NCI-H774 (cell line): ENCODE measurements around the gene C5orf47.
A peak's percentile ranks its signal among the peaks of the same experiment; 100 is the strongest.

ENCODE experiments used
- DNase-seq: peaks from one replicate; lab custom pipeline; 2025; lab: John Stamatoyannopoulos, UW

Gene C5orf47

GRCh38 chr5:173970878-173971650, 17.9 kb upstream of the C5orf47 start:
- no peak for DNase-seq

DNA sequence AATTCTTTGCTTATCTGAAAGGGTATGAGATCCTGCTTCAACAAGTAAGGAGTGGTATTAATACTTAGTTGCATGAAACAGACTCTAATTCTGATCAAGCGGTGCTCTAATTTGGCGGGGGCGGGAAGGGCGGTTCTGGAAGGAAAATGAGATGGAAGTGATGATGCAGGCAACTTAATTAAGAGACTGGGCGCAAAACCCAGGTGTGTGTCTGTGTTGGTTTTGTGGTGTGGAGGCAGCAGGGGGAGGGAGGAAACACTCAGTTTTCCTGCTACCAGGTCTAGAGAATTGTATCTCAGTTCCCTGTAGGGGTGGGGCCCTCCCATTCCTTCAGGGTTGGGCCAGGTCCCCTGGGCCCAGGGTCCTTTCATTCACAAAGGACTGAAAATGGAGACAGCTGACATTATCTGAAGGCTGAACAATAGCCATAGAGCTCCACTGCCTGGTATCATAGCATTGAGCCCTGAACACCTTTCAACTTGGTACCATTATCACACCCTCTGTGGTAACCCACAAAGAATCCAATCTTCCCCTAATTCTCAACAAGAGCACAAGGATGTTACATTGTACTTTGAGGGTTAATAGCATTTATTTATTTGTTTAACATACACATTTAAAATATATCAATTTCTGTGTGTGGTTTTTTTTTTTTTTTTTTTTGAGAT, 17.2 kb upstream of the C5orf47 start:
- DNase-seq: no peak

DNA sequence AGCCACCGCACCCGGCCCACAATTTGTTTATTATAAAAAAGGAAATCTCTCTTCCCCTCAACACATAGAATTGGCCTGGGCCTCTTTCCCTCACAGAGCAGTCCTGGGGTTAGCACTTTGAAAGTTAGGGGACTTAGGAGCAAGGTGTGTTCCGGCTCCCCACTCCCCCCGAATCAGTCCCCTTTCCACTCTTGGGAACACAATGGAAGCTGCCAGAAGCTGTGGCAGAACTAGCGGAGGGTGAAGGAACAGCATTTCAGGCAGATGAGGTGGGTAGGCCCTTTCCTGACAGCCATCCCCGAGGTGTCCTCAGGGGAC, 16.4 kb upstream of the C5orf47 start:
- no peak for DNase-seq

- DNase-seq: peak; percentile 73
These were observed 15.9 kb upstream of the C5orf47 start for GRCh38 chr5:173972925-173973615.

DNA sequence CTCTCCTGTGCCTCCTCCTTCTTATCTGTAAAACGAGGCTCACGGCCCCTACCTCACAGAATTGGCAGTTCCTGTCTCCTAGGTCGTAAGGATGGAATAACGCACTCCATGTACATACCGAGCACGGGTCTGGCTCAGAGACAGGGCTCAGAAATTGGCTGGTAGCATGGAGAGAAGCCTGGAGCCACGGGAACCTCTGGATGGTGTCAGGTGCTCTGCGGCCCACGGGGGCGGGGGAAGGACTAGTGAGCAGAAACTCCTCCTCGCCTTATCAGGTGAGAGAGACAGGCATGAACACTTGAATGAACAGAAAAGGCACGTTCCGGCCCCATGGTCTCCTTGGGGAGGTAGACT, 15.4 kb upstream of the C5orf47 start:
- DNase-seq: peak; percentile 50

- DNase-seq: no peak
These were observed 14.2 kb upstream of the C5orf47 start for GRCh38 chr5:173974688-173975239.

DNA sequence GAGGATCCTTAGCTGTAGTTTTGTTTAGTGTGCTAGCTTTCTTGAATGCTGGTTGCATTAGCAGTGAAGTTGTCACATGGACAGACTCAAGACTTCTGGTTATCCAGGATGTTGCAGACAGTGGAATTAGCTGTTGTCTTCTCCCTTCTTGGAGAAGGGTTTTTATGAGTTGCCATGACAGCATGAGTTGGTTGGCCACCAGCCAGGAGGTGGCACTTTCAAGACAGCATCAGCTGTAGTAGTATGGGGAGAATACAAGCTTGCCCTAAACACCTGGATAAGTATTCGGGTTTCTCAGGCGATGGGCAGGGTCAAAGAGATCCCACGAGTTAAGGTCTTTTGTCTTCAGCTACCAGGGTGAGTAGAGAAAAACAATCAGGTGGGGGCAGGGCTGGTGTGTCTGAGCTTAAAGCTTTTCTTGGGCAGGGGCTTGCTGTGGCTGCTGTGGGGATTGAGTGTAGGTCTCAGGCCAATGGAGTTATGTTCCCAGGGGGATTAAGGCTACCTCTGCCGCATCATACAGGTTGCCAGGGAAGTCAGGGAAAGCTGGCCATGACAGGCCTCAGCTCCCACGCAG, 7.7 kb upstream of the C5orf47 start:
- DNase-seq: no peak

GRCh38 chr5:173984218-173984617, 4.8 kb upstream of the C5orf47 start:
- DNase-seq: no peak

GRCh38 chr5:173989432-173990082, 587 bp downstream of the C5orf47 start:
- no peak for DNase-seq

DNA sequence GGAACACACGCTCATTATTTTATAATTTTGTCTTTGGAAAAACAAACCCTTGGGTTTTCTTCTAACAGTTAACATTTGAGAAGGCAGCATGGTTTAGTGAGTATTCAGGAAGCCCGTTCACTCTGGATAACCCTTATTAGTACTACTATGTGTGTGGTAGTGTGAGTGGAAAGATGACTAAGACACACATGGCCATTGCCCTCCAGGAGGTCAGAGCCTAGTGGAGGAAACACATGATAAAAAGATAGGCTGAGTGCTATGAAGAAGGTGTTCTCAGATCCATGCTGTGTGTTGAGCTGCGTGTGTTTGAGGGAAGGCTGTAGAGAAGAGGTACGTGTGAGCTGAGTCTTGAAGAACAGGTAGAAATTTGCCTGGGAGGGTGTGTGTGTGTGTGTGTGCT, 8.4 kb downstream of the C5orf47 start:
- DNase-seq: no peak

DNA sequence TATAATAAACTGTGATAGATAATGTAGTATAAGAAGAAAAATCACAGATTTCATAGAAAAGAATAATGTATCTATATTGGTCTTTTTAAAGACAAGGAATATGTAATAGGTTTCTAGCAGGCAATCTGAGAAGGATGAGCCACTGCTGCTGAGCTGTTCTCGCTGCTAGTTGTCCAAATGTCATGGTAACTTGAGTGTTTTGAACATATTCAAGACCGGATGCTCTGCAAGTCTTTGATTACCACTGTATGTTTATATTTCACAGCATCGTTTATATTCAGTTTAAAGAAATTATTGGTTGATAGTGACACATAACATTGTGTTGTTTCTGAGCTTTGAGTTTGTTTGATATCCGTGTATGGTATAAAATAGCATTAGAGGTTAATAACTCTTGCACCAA, 9.6 kb downstream of the C5orf47 start:
- DNase-seq: no peak

- DNase-seq: no peak
These were observed 11.1 kb downstream of the C5orf47 start for GRCh38 chr5:174000076-174000475.

DNA sequence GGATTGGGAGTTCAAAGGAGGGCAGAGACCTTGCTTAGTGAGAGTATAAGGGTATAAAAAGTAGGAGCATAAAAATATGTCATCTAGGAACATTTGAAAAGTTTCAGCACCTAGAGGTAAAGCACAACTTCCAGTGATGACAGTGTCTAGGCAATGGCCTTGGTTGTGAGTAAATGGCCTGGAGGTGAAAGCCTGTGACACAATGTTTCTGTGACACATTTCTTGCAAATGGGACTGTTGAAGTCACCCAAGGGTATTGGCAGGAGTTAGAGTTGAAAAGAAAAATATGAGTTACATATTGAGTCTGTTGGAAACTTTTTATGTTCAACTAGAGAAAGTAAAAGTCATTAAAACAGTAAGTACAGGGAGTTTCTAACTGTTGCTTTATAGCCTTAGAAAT, 14.8 kb downstream of the C5orf47 start:
- DNase-seq: no peak

- DNase-seq: no peak
These were observed 20.0 kb downstream of the C5orf47 start for GRCh38 chr5:174008922-174009321.

GRCh38 chr5:174010365-174010764, 21.4 kb downstream of the C5orf47 start:
- DNase-seq: no peak

- no peak for DNase-seq
These were observed 22.5 kb downstream of the C5orf47 start for GRCh38 chr5:174011441-174011840.

GRCh38 chr5:174020069-174020927, 31.3 kb downstream of the C5orf47 start:
- peak; percentile 4 for DNase-seq

DNA sequence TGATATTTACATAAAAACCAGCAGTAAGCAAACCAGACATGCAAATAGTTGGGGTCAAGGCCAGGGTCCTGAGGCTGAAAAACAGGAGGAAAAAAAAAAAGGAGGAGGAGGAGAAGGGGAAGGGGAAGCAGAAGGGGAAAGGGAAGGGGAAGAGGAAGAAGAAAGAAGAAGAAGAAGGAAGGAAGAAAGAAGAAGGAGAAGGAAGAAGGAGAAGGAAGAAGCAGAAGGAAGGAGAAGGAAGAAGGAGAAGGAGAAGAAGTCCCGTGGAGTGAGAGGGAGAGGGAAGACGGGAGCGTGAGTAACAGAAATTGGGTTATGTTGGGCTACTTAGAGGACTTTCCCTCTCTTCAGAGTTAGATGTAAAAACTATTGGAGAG, 31.9 kb downstream of the C5orf47 start:
- no peak for DNase-seq

DNA sequence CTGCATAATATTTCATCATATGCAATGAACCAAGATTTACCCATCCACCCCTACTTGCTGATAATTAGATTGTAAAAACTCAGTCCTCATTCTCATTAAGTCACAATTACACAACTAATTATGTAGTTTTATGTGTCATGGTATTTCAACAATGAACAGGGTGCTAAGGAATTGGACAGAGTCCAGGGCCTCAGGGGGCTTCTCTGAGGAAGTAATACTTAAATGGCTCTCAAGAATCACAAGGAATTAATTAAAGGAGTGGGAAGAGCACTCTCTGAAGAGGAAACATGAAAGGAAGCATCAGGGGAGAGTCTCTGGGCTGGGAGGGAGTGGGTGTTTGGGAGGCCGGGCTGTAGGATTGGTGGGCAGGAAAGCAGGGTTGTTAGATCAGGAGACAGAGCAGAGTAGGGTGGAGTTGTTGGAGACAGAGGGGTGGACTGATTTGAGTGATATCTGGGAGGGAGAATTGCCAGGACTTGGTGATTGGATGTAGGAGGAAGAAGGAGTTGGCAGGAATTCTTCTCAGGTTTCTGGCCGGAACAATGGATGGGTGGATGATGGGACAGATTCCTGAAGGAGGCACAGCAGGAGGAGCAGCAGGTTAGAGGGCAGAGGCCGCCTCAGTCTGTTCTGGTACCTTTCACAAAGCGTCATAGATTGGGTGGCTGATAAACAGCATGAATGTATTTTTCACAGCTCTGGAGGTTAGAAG, 33.6 kb downstream of the C5orf47 start:
- DNase-seq: no peak

GRCh38 chr5:174030286-174030685, 41.3 kb downstream of the C5orf47 start:
- DNase-seq: no peak
